Measurements from ENCODE around the gene SYT17. TPM values are rescaled to one million over a fixed set of nuclear protein-coding genes. Genes with fewer than 3 reads are reported as not detected.

SYT17 gene
- total and polyA plus RNA-seq, 12 donors = 0.20 to 1.3 (median 0.59) TPM

DNA sequence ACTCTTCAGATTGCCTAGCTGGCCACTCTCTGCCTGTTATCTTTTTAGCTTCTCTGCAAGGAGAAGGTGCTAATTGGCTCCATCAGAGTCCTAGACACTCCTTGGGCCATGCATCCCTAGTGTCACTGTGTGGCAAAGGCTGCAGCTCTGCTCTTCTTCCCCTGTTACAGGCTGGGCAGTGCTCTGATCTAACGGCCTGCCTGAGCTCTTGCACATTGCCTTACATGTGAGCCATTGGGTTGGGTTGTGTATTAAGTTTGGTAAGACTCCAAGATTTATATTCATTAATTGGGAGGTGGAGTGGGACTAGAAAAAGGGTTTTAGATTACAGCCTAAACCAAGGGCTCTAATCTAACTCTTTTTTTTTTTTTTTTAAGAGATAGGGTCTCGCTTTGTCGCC lies 23.0 kb upstream of the SYT17 start:
- Histone ChIP-seq H3K36me3 (no peaks in the 10 kb centered on the region), H3K4me1 (peaks cover 0 to 11% (median 0%) of the 10 kb centered on the region in 9 donors), H3K4me3 (no peak overlapping the region), H3K27ac (no peak overlapping the region), H3K27me3 (peaks cover 0 to 6% (median 0%) of the 10 kb centered on the region in 7 donors), H3K9me3 (peaks cover 0 to 12% (median 0%) of the 10 kb centered on the region in 11 donors)
- intact Hi-C loops (cut with DNase I) = no loop called here
- WGBS, 2 donors = 66 to 67% methylated on average over 3 of the region's 3 CpGs
- TF ChIP-seq, protein P1, sequence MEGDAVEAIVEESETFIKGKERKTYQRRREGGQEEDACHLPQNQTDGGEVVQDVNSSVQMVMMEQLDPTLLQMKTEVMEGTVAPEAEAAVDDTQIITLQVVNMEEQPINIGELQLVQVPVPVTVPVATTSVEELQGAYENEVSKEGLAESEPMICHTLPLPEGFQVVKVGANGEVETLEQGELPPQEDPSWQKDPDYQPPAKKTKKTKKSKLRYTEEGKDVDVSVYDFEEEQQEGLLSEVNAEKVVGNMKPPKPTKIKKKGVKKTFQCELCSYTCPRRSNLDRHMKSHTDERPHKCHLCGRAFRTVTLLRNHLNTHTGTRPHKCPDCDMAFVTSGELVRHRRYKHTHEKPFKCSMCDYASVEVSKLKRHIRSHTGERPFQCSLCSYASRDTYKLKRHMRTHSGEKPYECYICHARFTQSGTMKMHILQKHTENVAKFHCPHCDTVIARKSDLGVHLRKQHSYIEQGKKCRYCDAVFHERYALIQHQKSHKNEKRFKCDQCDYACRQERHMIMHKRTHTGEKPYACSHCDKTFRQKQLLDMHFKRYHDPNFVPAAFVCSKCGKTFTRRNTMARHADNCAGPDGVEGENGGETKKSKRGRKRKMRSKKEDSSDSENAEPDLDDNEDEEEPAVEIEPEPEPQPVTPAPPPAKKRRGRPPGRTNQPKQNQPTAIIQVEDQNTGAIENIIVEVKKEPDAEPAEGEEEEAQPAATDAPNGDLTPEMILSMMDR (IDR thresholded peaks at IDR 0.05) = no peak
- no peak for ATAC-seq
- no peak for DNase-seq

DNA sequence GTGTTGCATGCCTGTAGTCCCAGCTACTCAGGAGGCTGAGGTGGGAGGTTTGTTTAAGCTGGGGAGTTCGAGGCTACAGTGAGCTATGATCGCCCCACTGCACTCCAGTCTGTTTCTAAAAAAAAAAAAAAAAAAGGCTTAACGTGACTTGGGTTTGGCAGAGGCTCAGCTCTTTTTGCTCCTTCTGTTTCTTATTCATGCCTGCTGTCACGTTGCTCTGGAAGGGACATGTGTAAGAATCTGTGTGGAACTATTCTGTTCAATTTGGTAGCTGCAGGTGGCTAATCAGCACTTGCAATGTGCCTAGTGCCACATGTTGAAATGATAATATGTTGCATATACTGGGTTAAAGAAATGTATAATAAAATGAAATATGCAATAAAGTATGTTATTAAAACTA lies 20.9 kb upstream of the SYT17 start:
- TF ChIP-seq, protein P1 (IDR thresholded peaks at IDR 0.05) = no peak
- H3K36me3 ChIP-seq = no peaks in the 10 kb centered on the region
- peaks cover 0 to 12% (median 0%) of the 10 kb centered on the region in 11 donors for H3K9me3 ChIP-seq
- WGBS, 2 donors = 56 to 59% methylated on average over 4 of the region's 4 CpGs
- intact Hi-C loops (cut with DNase I) = no loop called here
- H3K4me3 ChIP-seq = no peak overlapping the region
- no peak for ATAC-seq
- peaks cover 0 to 1% (median 0%) of the 10 kb centered on the region in 7 donors for H3K27me3 ChIP-seq
- H3K27ac ChIP-seq = no peak overlapping the region
- no peaks in the 10 kb centered on the region for H3K4me1 ChIP-seq
- DNase-seq = no peak

DNA sequence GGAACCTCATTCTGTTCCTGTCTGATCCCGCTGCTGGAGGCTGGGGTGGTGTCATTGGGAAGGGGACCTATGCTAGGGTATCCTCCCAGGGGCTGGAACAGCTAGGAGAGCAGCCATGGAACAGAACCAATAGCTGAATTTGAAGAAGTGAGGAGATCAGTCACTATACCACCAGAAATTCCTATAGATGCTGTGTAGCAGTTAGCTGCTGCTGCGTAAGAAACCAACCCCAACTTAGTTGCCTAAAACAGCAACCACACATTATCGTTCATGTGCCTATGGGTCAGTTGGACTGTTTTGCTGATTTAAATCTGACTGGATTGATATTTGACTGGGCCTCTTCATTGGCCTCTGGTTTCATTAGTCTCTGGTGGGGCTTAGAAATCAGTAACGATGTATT lies 20.4 kb upstream of the SYT17 start:
- H3K36me3 ChIP-seq = no peaks in the 10 kb centered on the region
- WGBS, 2 donors = 96 to 99% methylated on average over 4 of the region's 4 CpGs
- ATAC-seq = no peak

DNA sequence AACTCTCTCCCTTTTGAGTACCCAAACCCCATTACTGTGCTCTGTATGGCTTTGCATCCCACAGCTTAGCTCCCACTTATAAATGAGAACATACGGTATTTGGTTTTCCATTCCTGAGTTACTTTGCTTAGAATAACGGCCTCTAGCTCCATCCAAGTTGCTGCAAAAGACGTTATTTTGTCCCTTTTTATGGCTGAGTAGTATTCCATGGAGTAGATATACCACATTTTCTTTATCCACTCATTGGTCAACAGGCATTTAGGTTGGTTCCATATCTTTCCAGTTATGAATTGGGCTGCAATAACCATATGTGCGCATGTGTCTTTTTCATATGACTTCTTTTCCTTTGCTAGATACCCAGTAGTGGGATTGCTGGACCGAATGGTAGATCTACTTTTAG lies 19.9 kb upstream of the SYT17 start:
- H3K4me1 ChIP-seq = no peaks in the 10 kb centered on the region
- H3K4me3 ChIP-seq = no peak overlapping the region
- no peak overlapping the region for H3K27ac ChIP-seq
- H3K9me3 ChIP-seq = peaks cover 0 to 12% (median 0%) of the 10 kb centered on the region in 11 donors
- 92% methylated on average over 5 of the region's 5 CpGs for whole genome bisulfite sequencing, 2 donors
- DNase-seq (no peak), ATAC-seq (no peak)
- intact Hi-C loops (cut with DNase I) = no loop called here
- TF ChIP-seq, protein P1 (IDR thresholded peaks at IDR 0.05) = no peak
- no peaks in the 10 kb centered on the region for H3K27me3 ChIP-seq
- no peaks in the 10 kb centered on the region for H3K36me3 ChIP-seq

More for the DNA sequence above, 20.4 kb upstream of the SYT17 start:
- no peak overlapping the region for H3K27ac ChIP-seq
- no peaks in the 10 kb centered on the region for H3K27me3 ChIP-seq
- peaks cover 0 to 12% (median 0%) of the 10 kb centered on the region in 11 donors for H3K9me3 ChIP-seq
- TF ChIP-seq, protein P1 (IDR thresholded peaks at IDR 0.05) = no peak
- H3K4me3 ChIP-seq = no peak overlapping the region
- DNase-seq = no peak
- intact Hi-C loops (cut with DNase I) = no loop called here
- H3K4me1 ChIP-seq = no peaks in the 10 kb centered on the region
